Measurements from ENCODE around the gene SNRPE.

DNA sequence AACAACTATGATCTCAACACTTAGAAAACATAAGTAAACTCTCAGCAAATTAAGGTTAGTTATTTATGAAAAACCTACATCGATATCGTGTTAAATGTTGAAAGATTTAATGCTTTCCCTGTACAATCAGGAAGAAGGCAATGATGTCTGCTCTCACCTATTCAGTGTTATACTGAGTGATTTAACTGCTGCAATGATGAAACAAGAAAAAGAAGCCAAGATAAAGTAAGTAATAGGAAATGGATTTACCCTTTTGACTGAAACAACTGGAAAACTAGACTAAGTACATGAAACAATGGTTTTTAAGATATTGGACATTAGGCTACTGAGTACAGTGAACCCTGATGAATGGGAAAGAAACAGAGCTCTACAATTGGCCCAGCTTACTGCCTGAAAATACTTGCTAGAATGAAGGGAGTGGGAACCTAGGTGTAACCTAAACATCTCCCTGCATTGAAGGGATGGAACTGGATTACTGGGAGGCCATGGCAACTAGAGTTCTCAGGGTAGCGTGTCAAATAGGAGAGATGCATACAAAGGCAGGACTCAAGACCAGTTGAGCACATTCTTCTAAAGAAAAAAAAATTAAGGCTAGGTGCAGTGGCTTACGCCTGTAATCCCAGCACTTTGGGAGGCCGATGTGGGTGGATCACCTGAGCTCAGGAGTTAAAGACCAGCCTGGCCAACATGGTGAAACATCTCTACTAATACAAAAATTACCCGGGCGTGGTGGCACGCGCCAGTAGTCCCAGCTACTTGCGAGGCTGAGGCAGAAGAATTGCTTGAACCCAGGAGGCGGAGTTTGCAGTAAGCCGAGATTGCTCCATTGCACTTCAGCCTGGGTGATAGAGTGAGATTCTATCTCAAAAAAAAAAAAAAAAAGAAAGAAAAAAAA is 37.3 kb downstream of the SNRPE start:
- TF ChIP-seq SP3 (tag by site-specific recombination; IDR thresholded peaks at IDR 0.05), result no peak
- TF ChIP-seq CTCF (tag by site-specific recombination; IDR thresholded peaks at IDR 0.05), result no peak
- no peak for TF ChIP-seq ZNF747 (tag by site-specific recombination; IDR thresholded peaks at IDR 0.05)
- TF ChIP-seq ZNF23 (tag by site-specific recombination; IDR thresholded peaks at IDR 0.05; ENCODE audit: borderline replicate concordance), result no peak
- no peak for TF ChIP-seq ZNF114 (tag by site-specific recombination; IDR thresholded peaks at IDR 0.05)
- TF ChIP-seq, protein P1, sequence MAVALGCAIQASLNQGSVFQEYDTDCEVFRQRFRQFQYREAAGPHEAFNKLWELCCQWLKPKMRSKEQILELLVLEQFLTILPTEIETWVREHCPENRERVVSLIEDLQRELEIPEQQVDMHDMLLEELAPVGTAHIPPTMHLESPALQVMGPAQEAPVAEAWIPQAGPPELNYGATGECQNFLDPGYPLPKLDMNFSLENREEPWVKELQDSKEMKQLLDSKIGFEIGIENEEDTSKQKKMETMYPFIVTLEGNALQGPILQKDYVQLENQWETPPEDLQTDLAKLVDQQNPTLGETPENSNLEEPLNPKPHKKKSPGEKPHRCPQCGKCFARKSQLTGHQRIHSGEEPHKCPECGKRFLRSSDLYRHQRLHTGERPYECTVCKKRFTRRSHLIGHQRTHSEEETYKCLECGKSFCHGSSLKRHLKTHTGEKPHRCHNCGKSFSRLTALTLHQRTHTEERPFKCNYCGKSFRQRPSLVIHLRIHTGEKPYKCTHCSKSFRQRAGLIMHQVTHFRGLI (tag by site-specific recombination; IDR thresholded peaks at IDR 0.05), result no peak
- TF ChIP-seq, protein P2, sequence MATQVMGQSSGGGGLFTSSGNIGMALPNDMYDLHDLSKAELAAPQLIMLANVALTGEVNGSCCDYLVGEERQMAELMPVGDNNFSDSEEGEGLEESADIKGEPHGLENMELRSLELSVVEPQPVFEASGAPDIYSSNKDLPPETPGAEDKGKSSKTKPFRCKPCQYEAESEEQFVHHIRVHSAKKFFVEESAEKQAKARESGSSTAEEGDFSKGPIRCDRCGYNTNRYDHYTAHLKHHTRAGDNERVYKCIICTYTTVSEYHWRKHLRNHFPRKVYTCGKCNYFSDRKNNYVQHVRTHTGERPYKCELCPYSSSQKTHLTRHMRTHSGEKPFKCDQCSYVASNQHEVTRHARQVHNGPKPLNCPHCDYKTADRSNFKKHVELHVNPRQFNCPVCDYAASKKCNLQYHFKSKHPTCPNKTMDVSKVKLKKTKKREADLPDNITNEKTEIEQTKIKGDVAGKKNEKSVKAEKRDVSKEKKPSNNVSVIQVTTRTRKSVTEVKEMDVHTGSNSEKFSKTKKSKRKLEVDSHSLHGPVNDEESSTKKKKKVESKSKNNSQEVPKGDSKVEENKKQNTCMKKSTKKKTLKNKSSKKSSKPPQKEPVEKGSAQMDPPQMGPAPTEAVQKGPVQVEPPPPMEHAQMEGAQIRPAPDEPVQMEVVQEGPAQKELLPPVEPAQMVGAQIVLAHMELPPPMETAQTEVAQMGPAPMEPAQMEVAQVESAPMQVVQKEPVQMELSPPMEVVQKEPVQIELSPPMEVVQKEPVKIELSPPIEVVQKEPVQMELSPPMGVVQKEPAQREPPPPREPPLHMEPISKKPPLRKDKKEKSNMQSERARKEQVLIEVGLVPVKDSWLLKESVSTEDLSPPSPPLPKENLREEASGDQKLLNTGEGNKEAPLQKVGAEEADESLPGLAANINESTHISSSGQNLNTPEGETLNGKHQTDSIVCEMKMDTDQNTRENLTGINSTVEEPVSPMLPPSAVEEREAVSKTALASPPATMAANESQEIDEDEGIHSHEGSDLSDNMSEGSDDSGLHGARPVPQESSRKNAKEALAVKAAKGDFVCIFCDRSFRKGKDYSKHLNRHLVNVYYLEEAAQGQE (tag by site-specific recombination; IDR thresholded peaks at IDR 0.05), result no peak
- TF ChIP-seq ZNF157 (tag by site-specific recombination; IDR thresholded peaks at IDR 0.05), result no peak
- TF ChIP-seq ZNF629 (tag by site-specific recombination; IDR thresholded peaks at IDR 0.05), result no peak
- no peak for TF ChIP-seq YY1 (tag by site-specific recombination; IDR thresholded peaks at IDR 0.05)

Data from HEK293 (cell line).